PC-9 (cell line): Measurements from ENCODE around the gene CROCC2. TPM values are rescaled to one million over a fixed set of nuclear protein-coding genes. Genes with fewer than 3 reads are reported as not detected.

Source experiments
- BruUV-seq: library from RNA; stranded (reverse); fragments of 400-500 nt; replicated peaks from 2 replicates; lab custom pipeline; 2021; lab: Mats Ljungman, UMichigan
- CTCF ChIA-PET: fragments of 300-600 bp; sonication (Branson Sonifier 250); formaldehyde crosslinking; loops from one replicate; lab custom pipeline; 2022; ENCODE audit warnings: antibody characterized with exemption; lab: Charles Lee
- POLR2A ChIA-PET: fragments of 300-600 bp; sonication (Branson Sonifier 250); formaldehyde crosslinking; loops from one replicate; lab custom pipeline; 2022; ENCODE audit warnings: antibody characterized with exemption; ENCODE audit not compliant: unreplicated experiment; lab: Charles Lee
- DNase-seq, 2 experiments: peaks; one replicate each; pipeline versions ENCODE4 v3.0.0 to v3.0.0-alpha.2; 2015 to 2022; ENCODE audit warnings: mixed read lengths in 1 of 2
- H2AFZ ChIP-seq: fragments of 200-600 bp; sonication (generic); 2 replicates; pipeline ENCODE4 v1.8.1; 2017; ENCODE audit warnings: antibody characterized with exemption
- H3F3A ChIP-seq: fragments of 200-600 bp; sonication (generic); 2 replicates; pipeline ENCODE4 v1.8.1; 2017; ENCODE audit warnings: antibody characterized with exemption, mild to moderate bottlenecking, low read depth; ENCODE audit not compliant: insufficient read depth
- H3K27ac ChIP-seq: fragments of 200-600 bp; sonication (generic); 2 replicates; pipeline ENCODE4 v1.6.1; 2016; ENCODE audit warnings: mixed run types
- H3K27me3 ChIP-seq: fragments of 200-600 bp; sonication (generic); 2 replicates; pipeline ENCODE4 v1.6.1; 2016; ENCODE audit warnings: low read depth, mixed run types; ENCODE audit not compliant: insufficient read depth
- H3K36me3 ChIP-seq: fragments of 200-600 bp; sonication (generic); 2 replicates; pipeline ENCODE4 v1.6.1; 2016; ENCODE audit warnings: low read depth, mixed run types
- H3K4me1 ChIP-seq: fragments of 200-600 bp; sonication (generic); replicated peaks from 2 replicates; pipeline ENCODE4 v1.6.1; 2016; ENCODE audit warnings: mixed run types; ENCODE audit not compliant: insufficient read depth
- H3K4me2 ChIP-seq: fragments of 200-600 bp; sonication (generic); 2 replicates; pipeline ENCODE4 v1.6.1; 2017; ENCODE audit warnings: mixed run types
- H3K4me3 ChIP-seq: fragments of 200-600 bp; sonication (generic); 2 replicates; pipeline ENCODE4 v1.6.1; 2016; ENCODE audit warnings: mixed run types
- H3K79me2 ChIP-seq: fragments of 200-600 bp; sonication (generic); 2 replicates; pipeline ENCODE4 v1.6.1; 2017; ENCODE audit warnings: low read depth, mixed run types
- H3K9me2 ChIP-seq: fragments of 200-600 bp; sonication (generic); 2 replicates; pipeline ENCODE4 v1.8.1; 2017; ENCODE audit warnings: mild to moderate bottlenecking; ENCODE audit not compliant: insufficient read depth
- H3K9me3 ChIP-seq: fragments of 200-600 bp; sonication (generic); 2 replicates; pipeline ENCODE4 v1.8.1; 2016; ENCODE audit warnings: low read depth; ENCODE audit not compliant: insufficient read depth
- H4K20me1 ChIP-seq: fragments of 200-600 bp; sonication (generic); 2 replicates; pipeline ENCODE4 v1.8.1; 2017; ENCODE audit not compliant: insufficient read depth
- EZH2 ChIP-seq: fragments of 200-600 bp; sonication (generic); IDR thresholded peaks from 2 replicates; pipeline ENCODE4 v1.8.0; 2017; ENCODE audit warnings: antibody characterized with exemption, low read depth
- intact Hi-C: fragments of 100-400 bp; cut with micrococcal nuclease; formaldehyde crosslinking; loops from one replicate; pipeline ENCODE4 v1.10.0; 2022; ENCODE audit not compliant: unreplicated experiment
- total RNA-seq: library from RNA; stranded (reverse); gene quantifications from 2 replicates; pipeline ENCODE4 v1.2.3, GENCODE V29; 2021
- TF ChIP-seq, protein P1 (sequence below): fragments of 200-600 bp; sonication (generic); conservative IDR thresholded peaks from 2 replicates; pipeline ENCODE4 v1.6.1; 2017; ENCODE audit warnings: mixed run types, antibody characterized with exemption, mild to moderate bottlenecking, moderate library complexity

The CROCC2 gene
- total RNA-seq, 1 experiment from 2014 or later, result not detected

GRCh38 chr2:240921995-240922244, 15.8 kb downstream of the CROCC2 start:
- peaks cover 16% of the 10 kb centered on the region for H3F3A ChIP-seq
- ChIA-PET POLR2A (no interaction called here), CTCF (no interaction called here)
- no peak overlapping the region for H3K4me2 ChIP-seq
- BruUV-seq, result no TSS peak
- TF ChIP-seq, protein P1, sequence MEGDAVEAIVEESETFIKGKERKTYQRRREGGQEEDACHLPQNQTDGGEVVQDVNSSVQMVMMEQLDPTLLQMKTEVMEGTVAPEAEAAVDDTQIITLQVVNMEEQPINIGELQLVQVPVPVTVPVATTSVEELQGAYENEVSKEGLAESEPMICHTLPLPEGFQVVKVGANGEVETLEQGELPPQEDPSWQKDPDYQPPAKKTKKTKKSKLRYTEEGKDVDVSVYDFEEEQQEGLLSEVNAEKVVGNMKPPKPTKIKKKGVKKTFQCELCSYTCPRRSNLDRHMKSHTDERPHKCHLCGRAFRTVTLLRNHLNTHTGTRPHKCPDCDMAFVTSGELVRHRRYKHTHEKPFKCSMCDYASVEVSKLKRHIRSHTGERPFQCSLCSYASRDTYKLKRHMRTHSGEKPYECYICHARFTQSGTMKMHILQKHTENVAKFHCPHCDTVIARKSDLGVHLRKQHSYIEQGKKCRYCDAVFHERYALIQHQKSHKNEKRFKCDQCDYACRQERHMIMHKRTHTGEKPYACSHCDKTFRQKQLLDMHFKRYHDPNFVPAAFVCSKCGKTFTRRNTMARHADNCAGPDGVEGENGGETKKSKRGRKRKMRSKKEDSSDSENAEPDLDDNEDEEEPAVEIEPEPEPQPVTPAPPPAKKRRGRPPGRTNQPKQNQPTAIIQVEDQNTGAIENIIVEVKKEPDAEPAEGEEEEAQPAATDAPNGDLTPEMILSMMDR, result no peak
- TF ChIP-seq EZH2, result no peak
- intact Hi-C loops, result no loop called here
- H3K79me2 ChIP-seq, result no peaks in the 10 kb centered on the region
- no peak overlapping the region for H2AFZ ChIP-seq
- H3K27me3 ChIP-seq, result no peaks in the 10 kb centered on the region; the same call in 1 of the 2 replicates
- H3K9me3 ChIP-seq, result no peaks in the 10 kb centered on the region
- H4K20me1 ChIP-seq, result no peaks in the 10 kb centered on the region
- no peaks in the 10 kb centered on the region for H3K36me3 ChIP-seq
- no peak overlapping the region for H3K4me3 ChIP-seq
- no peak overlapping the region for H3K27ac ChIP-seq
- DNase-seq, result no peak
- H3K9me2 ChIP-seq, result no peaks in the 10 kb centered on the region
- H3K4me1 ChIP-seq, result no peaks in the 10 kb centered on the region

DNA sequence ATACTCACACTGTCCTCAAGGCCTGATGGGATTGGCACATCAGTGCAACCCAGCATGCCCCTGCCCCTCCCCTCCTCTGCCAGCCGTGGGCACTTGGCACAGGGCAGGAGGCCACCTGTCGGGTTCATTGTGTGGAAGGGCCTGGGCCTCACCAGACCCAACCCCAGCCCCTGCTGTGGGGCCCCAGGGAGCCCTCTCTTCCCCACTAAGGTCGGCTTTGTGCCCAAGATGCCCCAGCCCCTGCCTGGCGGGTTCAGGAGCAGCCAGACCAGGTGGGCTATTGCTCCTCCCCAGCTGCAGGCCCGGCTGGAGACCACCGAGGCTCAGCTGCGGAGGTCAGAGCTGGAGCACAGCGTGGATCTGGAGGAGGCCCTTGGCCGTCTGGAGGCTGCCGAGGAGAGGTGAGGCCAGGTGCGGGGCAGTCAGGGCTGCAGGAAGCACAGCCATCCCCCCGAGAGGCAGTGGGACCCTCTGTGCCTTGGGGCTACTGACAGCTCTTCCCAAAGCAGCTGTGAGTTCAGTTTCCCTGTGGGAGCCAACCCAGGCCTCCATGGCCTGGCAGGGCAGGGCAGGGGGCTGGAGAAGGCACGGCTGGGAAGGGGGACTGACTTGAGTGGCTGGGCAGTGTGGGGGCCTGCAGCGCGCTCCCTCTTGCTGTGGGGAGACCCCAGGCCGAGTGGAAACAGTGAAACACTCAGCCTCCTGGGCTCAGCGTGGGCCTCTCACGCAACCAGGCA, 16.3 kb downstream of the CROCC2 start:
- no peak for TF ChIP-seq EZH2
- TF ChIP-seq, protein P1, result no peak
- Histone ChIP-seq H3K4me1 (no peaks in the 10 kb centered on the region), H3K27ac (no peak overlapping the region), H3K4me3 (no peak overlapping the region), H3K79me2 (no peaks in the 10 kb centered on the region), H3F3A (peaks cover 21% of the 10 kb centered on the region), H3K9me2 (no peaks in the 10 kb centered on the region), H3K4me2 (no peak overlapping the region), H4K20me1 (no peaks in the 10 kb centered on the region), H2AFZ (no peak overlapping the region), H3K27me3 (no peaks in the 10 kb centered on the region; the same call in 1 of the 2 replicates), H3K36me3 (no peaks in the 10 kb centered on the region), H3K9me3 (no peaks in the 10 kb centered on the region)
- intact Hi-C loops, result no loop called here
- CTCF ChIA-PET, result no interaction called here
- BruUV-seq, result no TSS peak
- POLR2A ChIA-PET, result no interaction called here
- DNase-seq, result no peak

- no peaks in the 10 kb centered on the region for H3K79me2 ChIP-seq
- TF ChIP-seq EZH2, result no peak
- TF ChIP-seq, protein P1, result no peak
- H3K27me3 ChIP-seq, result peaks cover 6% of the 10 kb centered on the region; the same call in 1 of the 2 replicates
- H4K20me1 ChIP-seq, result no peaks in the 10 kb centered on the region
- no TSS peak for BruUV-seq
- H3K9me2 ChIP-seq, result no peaks in the 10 kb centered on the region
- ChIA-PET CTCF (no interaction called here), POLR2A (no interaction called here)
- H3F3A ChIP-seq, result peaks cover 21% of the 10 kb centered on the region
- H3K27ac ChIP-seq, result no peak overlapping the region
- H3K4me1 ChIP-seq, result no peaks in the 10 kb centered on the region
- H3K9me3 ChIP-seq, result no peaks in the 10 kb centered on the region
- intact Hi-C loops, result no loop called here
- H3K4me3 ChIP-seq, result no peak overlapping the region
- no peak overlapping the region for H3K4me2 ChIP-seq
- no peaks in the 10 kb centered on the region for H3K36me3 ChIP-seq
- no peak overlapping the region for H2AFZ ChIP-seq
- DNase-seq, result no peak
Measured at GRCh38 chr2:240922982-240923537, 16.9 kb downstream of the CROCC2 start.
